HepG2 (cell line): ENCODE measurements around the gene MTM1. TPM values are rescaled to one million over a fixed set of nuclear protein-coding genes. Genes with fewer than 3 reads are reported as not detected.

Source experiments
- BRD4 ChIP-seq: sonication (generic); formaldehyde crosslinking; IDR thresholded peaks from 2 replicates; pipeline ENCODE4 v1.4.0; 2020; ENCODE audit warnings: missing genetic modification reagents
- CCDC6 ChIP-seq: sonication (generic); formaldehyde crosslinking; IDR thresholded peaks from 2 replicates; pipeline ENCODE4 v1.8.1; 2022; ENCODE audit warnings: mild to moderate bottlenecking, missing genetic modification reagents, moderate library complexity
- DMAP1 ChIP-seq: IDR thresholded peaks from 2 replicates; pipeline ENCODE4 v1.6.1; 2016
- FOSL2 ChIP-seq: sonication (generic); formaldehyde crosslinking; IDR thresholded peaks from 2 replicates; pipeline ENCODE4 v1.4.0; 2020; ENCODE audit warnings: missing genetic modification reagents
- GRHL1 ChIP-seq: sonication (generic); formaldehyde crosslinking; conservative IDR thresholded peaks from 2 replicates; pipeline ENCODE4 v1.8.0; 2022; ENCODE audit warnings: missing genetic modification reagents
- LBX2 ChIP-seq: sonication (generic); formaldehyde crosslinking; IDR thresholded peaks from 2 replicates; pipeline ENCODE4 v1.5.0; 2020; ENCODE audit warnings: missing genetic modification reagents, mild to moderate bottlenecking, borderline replicate concordance
- MTF1 ChIP-seq: sonication (generic); formaldehyde crosslinking; IDR thresholded peaks from 2 replicates; pipeline ENCODE4 v1.5.0; 2020; ENCODE audit warnings: missing genetic modification reagents
- PHB2 ChIP-seq: fragments of 450-650 bp; IDR thresholded peaks from 2 replicates; pipeline ENCODE4 v1.6.1; 2018; ENCODE audit not compliant: partially characterized antibody
- PRMT3 ChIP-seq: sonication (generic); formaldehyde crosslinking; IDR thresholded peaks from 2 replicates; pipeline ENCODE4 v1.8.1; 2022; ENCODE audit warnings: low read depth, mild to moderate bottlenecking, moderate library complexity, missing genetic modification reagents, borderline replicate concordance
- RFX5 ChIP-seq: IDR thresholded peaks from 2 replicates; pipeline ENCODE4 v1.6.1; 2011; ENCODE audit warnings: low read depth, low read length, improper control_type of control experiment
- SOX13 ChIP-seq, 3 experiments: fragments of 450-650 bp in 1 of 3; sonication (generic) in 1 of 3; formaldehyde crosslinking in 1 of 3; IDR thresholded peaks in 2 of 3; conservative IDR thresholded peaks in 1 of 3; 2 replicates each; pipeline versions ENCODE4 v1.5.0 to v1.6.1; 2016 to 2020; ENCODE audit warnings: antibody characterized with exemption in 1 of 3, mild to moderate bottlenecking in 1 of 3, missing compliant biosample characterization in 1 of 3, missing genetic modification reagents in 1 of 3, moderate library complexity in 1 of 3
- SP1 ChIP-seq, 2 experiments: fragments of 450-650 bp in 1 of 2; sonication (generic) in 1 of 2; formaldehyde crosslinking in 1 of 2; IDR thresholded peaks; 2 replicates each; pipeline versions ENCODE4 v1.4.0 to v1.6.1; 2016 to 2020; ENCODE audit warnings: missing genetic modification reagents in 1 of 2
- ZBTB4 ChIP-seq: sonication (generic); formaldehyde crosslinking; IDR thresholded peaks from 2 replicates; pipeline ENCODE4 v1.4.0; 2020; ENCODE audit warnings: missing genetic modification reagents, mild to moderate bottlenecking, borderline replicate concordance
- ZHX1 ChIP-seq: sonication (generic); formaldehyde crosslinking; IDR thresholded peaks from 2 replicates; pipeline ENCODE4 v1.8.1; 2022; ENCODE audit warnings: low read depth, mild to moderate bottlenecking, missing genetic modification reagents
- ZNF20 ChIP-seq: sonication (generic); formaldehyde crosslinking; IDR thresholded peaks from 2 replicates; pipeline ENCODE4 v1.4.0; 2020; ENCODE audit warnings: mild to moderate bottlenecking, moderate library complexity, missing genetic modification reagents
- ZNF543 ChIP-seq: sonication (generic); formaldehyde crosslinking; IDR thresholded peaks from 2 replicates; pipeline ENCODE4 v1.4.0; 2020; ENCODE audit warnings: mild to moderate bottlenecking, missing genetic modification reagents
- ZSCAN21 ChIP-seq: sonication (generic); formaldehyde crosslinking; IDR thresholded peaks from 2 replicates; pipeline ENCODE4 v1.8.0; 2022; ENCODE audit warnings: mild to moderate bottlenecking, missing genetic modification reagents, moderate library complexity, borderline replicate concordance
- polyA plus RNA-seq, 8 experiments: library from polyadenylated mRNA; depleted of rRNA in 3 of 8; stranded (reverse) in 7 of 8; unstranded in 1 of 8; fragments of >200 nt; fragmentation: Illumina TruSeq in 4 of 8; extraction: Trizol in 4 of 8; gene quantifications; 2 replicates each; pipeline versions ENCODE4 v1.2.1 to v1.2.3, GENCODE V29; 2011 to 2016; ENCODE audit warnings: low read depth in 4 of 8, missing spikeins in 1 of 8, mixed read lengths in 1 of 8; ENCODE audit not compliant: insufficient read depth in 1 of 8
- total RNA-seq, 5 experiments: library from RNA; depleted of rRNA; stranded (reverse); fragments of >200 nt; fragmentation: Illumina TruSeq; extraction: Trizol; gene quantifications; 2 replicates each; pipeline ENCODE4 v1.2.3, GENCODE V29; 2016; ENCODE audit warnings: low read depth in 1 of 5

The MTM1 gene
- total and polyA plus RNA-seq, 2 of the 13 experiments (the other 11 are each of a cell fraction or from before 2014, with no cell fraction given): 12.0 to 15.2 TPM

GRCh38 chrX:150547375-150548115 lies 20.9 kb upstream of the MTM1 start (continued):
- TF ChIP-seq PHB2 (no peak), ZBTB4 (CRISPR knock-in tag) (no peak), ZSCAN21 (CRISPR knock-in tag) (no peak), DMAP1 (CRISPR knock-in tag) (peak; percentile 49; the same call in 1 of the 2 replicates), SOX13 (IDR thresholded peaks at IDR 0.05) (no peak), SOX13 (CRISPR knock-in tag; conservative IDR thresholded peaks at IDR 0.05 in 1 of 2, IDR thresholded peaks at IDR 0.05 in 1 of 2) (0 out of 4 replicates have a peak, but pooled peaks of 1 of the 2 experiments have one; percentile 7), BRD4 (CRISPR knock-in tag) (no peak), ZHX1 (CRISPR knock-in tag) (no peak), CCDC6 (CRISPR knock-in tag) (no peak; the same call in 1 of the 2 replicates), ZNF20 (CRISPR knock-in tag) (no peak), RFX5 (no peak), PRMT3 (CRISPR knock-in tag) (no peak), FOSL2 (CRISPR knock-in tag) (no peak), ZNF543 (CRISPR knock-in tag) (no peak), MTF1 (CRISPR knock-in tag) (no peak), SP1 (IDR thresholded peaks at IDR 0.05) (no peak), SP1 (CRISPR knock-in tag; IDR thresholded peaks at IDR 0.05) (no peak), LBX2 (CRISPR knock-in tag) (peak; percentile 75; the same call in 1 of the 2 replicates), GRHL1 (CRISPR knock-in tag) (no peak)
